A673 (cell line): Measurements from ENCODE around the gene TMBIM4. TPM values are rescaled to one million over a fixed set of nuclear protein-coding genes. Genes with fewer than 3 reads are reported as not detected.
A peak's percentile ranks its signal among the peaks of the same experiment; 100 is the strongest.

Experiments used
- BruUV-seq: library from RNA; stranded (reverse); fragments of 400-500 nt; replicated peaks from 2 replicates; lab custom pipeline; 2021; lab: Mats Ljungman, UMichigan
- CTCF ChIA-PET: fragments of 300-600 bp; sonication (Branson Sonifier 250); formaldehyde crosslinking; loops from one replicate; lab custom pipeline; 2022; ENCODE audit warnings: antibody characterized with exemption; lab: Charles Lee
- POLR2A ChIA-PET: fragments of 300-600 bp; sonication (Branson Sonifier 250); formaldehyde crosslinking; loops from one replicate; lab custom pipeline; 2022; ENCODE audit warnings: antibody characterized with exemption; ENCODE audit not compliant: low non-redundant PET; lab: Charles Lee
- DNase-seq: peaks from one replicate; pipeline ENCODE4 v3.0.0-alpha.2; 2015; ENCODE audit warnings: low spot score
- H3K27ac ChIP-seq: fragments of 200-600 bp; sonication (generic); 2 replicates; pipeline ENCODE4 v1.5.1; 2016; ENCODE audit warnings: mixed run types, low read depth, mild to moderate bottlenecking, mixed read lengths, antibody characterized with exemption, low read length; ENCODE audit not compliant: poor library complexity, severe bottlenecking
- H3K27me3 ChIP-seq: fragments of 200-600 bp; sonication (generic); replicated peaks from 2 replicates; pipeline ENCODE4 v1.6.1; 2017; ENCODE audit warnings: mixed run types, low read depth, mild to moderate bottlenecking, mixed read lengths, antibody characterized with exemption, low read length; ENCODE audit not compliant: insufficient read depth, poor library complexity
- H3K36me3 ChIP-seq: fragments of 200-600 bp; sonication (generic); 2 replicates; pipeline ENCODE4 v1.6.1; 2016; ENCODE audit warnings: mixed run types, mild to moderate bottlenecking, mixed read lengths, antibody characterized with exemption, low read length; ENCODE audit not compliant: insufficient read depth, poor library complexity, severe bottlenecking
- H3K4me1 ChIP-seq: fragments of 200-600 bp; sonication (generic); 2 replicates; pipeline ENCODE4 v1.6.1; 2017; ENCODE audit warnings: mixed run types, mild to moderate bottlenecking, mixed read lengths, antibody characterized with exemption, low read length; ENCODE audit not compliant: insufficient read depth, poor library complexity, severe bottlenecking
- H3K4me3 ChIP-seq: fragments of 200-600 bp; sonication (generic); 2 replicates; pipeline ENCODE4 v1.5.1; 2016; ENCODE audit warnings: low read depth, mixed run types, mild to moderate bottlenecking, mixed read lengths, low read length; ENCODE audit not compliant: poor library complexity, severe bottlenecking
- H3K9me3 ChIP-seq: fragments of 200-600 bp; sonication (generic); 2 replicates; pipeline ENCODE4 v1.6.1; 2016; ENCODE audit warnings: mixed run types, low read depth, mild to moderate bottlenecking, mixed read lengths, antibody characterized with exemption, low read length; ENCODE audit not compliant: poor library complexity, severe bottlenecking
- CTCF ChIP-seq: fragments of 300-800, 200-600 bp; sonication (generic); conservative IDR thresholded peaks from 2 replicates; pipeline ENCODE4 v1.5.1; 2017; ENCODE audit warnings: low read depth, mild to moderate bottlenecking, antibody characterized with exemption, low read length, moderate library complexity, mixed read lengths
- EZH2 ChIP-seq: fragments of 200-600 bp; sonication (generic); IDR thresholded peaks from 2 replicates; pipeline ENCODE4 v1.6.1; 2017; ENCODE audit warnings: borderline replicate concordance, low read depth, mild to moderate bottlenecking, mixed read lengths, antibody characterized with exemption, low read length; ENCODE audit not compliant: poor library complexity, severe bottlenecking
- intact Hi-C: fragments of 100-400 bp; cut with micrococcal nuclease; formaldehyde crosslinking; loops from one replicate; pipeline ENCODE4 v1.10.0; 2022; ENCODE audit not compliant: unreplicated experiment
- total RNA-seq: library from RNA; stranded (reverse); gene quantifications from 2 replicates; pipeline ENCODE4 v1.2.3, GENCODE V29; 2021

TMBIM4 gene
- total RNA-seq, 1 experiment from 2014 or later: 62.1 TPM

- peaks cover 21% of the 10 kb centered on the region for H3K36me3 ChIP-seq
- no peak overlapping the region for H3K4me3 ChIP-seq
- peaks cover 21% of the 10 kb centered on the region for H3K9me3 ChIP-seq
- H3K27ac ChIP-seq: no peak overlapping the region
- TF ChIP-seq CTCF: no peak
- TF ChIP-seq EZH2: no peak
- no peaks in the 10 kb centered on the region for H3K27me3 ChIP-seq
- H3K4me1 ChIP-seq: peaks cover 10% of the 10 kb centered on the region
- DNase-seq: peak; percentile 59
- CTCF ChIA-PET: no interaction called here
- POLR2A ChIA-PET: no interaction called here
- intact Hi-C loops: no loop called here
- BruUV-seq: no TSS peak
These were observed 7.1 kb downstream of the TMBIM4 start for GRCh38 chr12:66162701-66163100.

GRCh38 chr12:66160704-66161103 is 9.1 kb downstream of the TMBIM4 start:
- BruUV-seq: no TSS peak
- ChIA-PET POLR2A (no interaction called here), CTCF (no interaction called here)
- Histone ChIP-seq H3K9me3 (peaks cover 18% of the 10 kb centered on the region), H3K36me3 (peaks cover 13% of the 10 kb centered on the region), H3K27ac (no peak overlapping the region), H3K4me1 (peaks cover 10% of the 10 kb centered on the region), H3K4me3 (no peak overlapping the region), H3K27me3 (no peaks in the 10 kb centered on the region)
- intact Hi-C loops: no loop called here
- no peak for DNase-seq
- TF ChIP-seq CTCF (no peak), EZH2 (no peak)

GRCh38 chr12:66159123-66159522 is 10.7 kb downstream of the TMBIM4 start:
- Histone ChIP-seq H3K27me3 (no peaks in the 10 kb centered on the region), H3K27ac (no peak overlapping the region), H3K9me3 (peaks cover 2% of the 10 kb centered on the region), H3K36me3 (no peaks in the 10 kb centered on the region), H3K4me3 (no peak overlapping the region), H3K4me1 (peaks cover 10% of the 10 kb centered on the region)
- ChIA-PET CTCF (interaction anchor here (1.4 kb wide), 1 partner anchor 11 kb away, joined by 5 read pairs; the partner anchor contains the start of gene TMBIM4), POLR2A (no interaction called here)
- no peak for TF ChIP-seq CTCF
- TF ChIP-seq EZH2: no peak
- no peak for DNase-seq
- no TSS peak for BruUV-seq
- intact Hi-C loops: no loop called here
